Tibial nerve (tissue), 4 donors: ENCODE measurements around the gene GOLGA2.

Experiments used
- EP300 ChIP-seq, 2 donors: sonication (generic); formaldehyde crosslinking; IDR thresholded peaks; one replicate each; pipeline ENCODE4 v1.6.1; 2017; ENCODE audit warnings: antibody characterized with exemption in 2 of 2, mild to moderate bottlenecking in 1 of 2
- POLR2A ChIP-seq, 2 donors: fragments of 450-650 bp; IDR thresholded peaks; one replicate each; pipeline ENCODE4 v1.6.1; 2017; ENCODE audit warnings: antibody characterized with exemption in 2 of 2, mild to moderate bottlenecking in 2 of 2, moderate library complexity in 2 of 2
- TF ChIP-seq, protein P1 (sequence below), 5 experiments: fragments of 200-600 bp in 3 of 5; fragments of 450-650 bp in 2 of 5; sonication (generic) in 3 of 5; IDR thresholded peaks; one replicate each; pipeline ENCODE4 v1.5.1; 2016 to 2019; ENCODE audit warnings: antibody characterized with exemption in 5 of 5, mild to moderate bottlenecking in 3 of 5, moderate library complexity in 2 of 5

DNA sequence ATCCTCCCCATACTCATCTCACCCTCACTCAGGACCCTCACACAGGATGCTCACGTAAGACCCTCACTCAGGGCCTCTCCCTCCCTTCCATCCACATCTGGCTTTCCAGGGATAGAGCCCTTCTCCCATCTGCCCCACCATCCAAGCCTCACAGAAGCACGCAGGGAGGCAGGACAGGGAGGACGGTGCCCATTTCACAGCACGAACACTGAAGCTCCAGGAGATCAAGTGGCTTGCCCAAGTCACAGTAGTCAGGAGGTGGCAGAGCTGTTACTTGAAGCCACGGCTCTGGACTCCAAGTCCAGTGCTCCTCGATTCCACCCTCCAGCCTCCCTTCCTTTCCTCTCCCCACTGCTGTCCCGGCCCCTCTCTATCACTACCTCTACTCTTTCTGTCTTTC, 50.9 kb downstream of the GOLGA2 start:
- TF ChIP-seq, protein P1, sequence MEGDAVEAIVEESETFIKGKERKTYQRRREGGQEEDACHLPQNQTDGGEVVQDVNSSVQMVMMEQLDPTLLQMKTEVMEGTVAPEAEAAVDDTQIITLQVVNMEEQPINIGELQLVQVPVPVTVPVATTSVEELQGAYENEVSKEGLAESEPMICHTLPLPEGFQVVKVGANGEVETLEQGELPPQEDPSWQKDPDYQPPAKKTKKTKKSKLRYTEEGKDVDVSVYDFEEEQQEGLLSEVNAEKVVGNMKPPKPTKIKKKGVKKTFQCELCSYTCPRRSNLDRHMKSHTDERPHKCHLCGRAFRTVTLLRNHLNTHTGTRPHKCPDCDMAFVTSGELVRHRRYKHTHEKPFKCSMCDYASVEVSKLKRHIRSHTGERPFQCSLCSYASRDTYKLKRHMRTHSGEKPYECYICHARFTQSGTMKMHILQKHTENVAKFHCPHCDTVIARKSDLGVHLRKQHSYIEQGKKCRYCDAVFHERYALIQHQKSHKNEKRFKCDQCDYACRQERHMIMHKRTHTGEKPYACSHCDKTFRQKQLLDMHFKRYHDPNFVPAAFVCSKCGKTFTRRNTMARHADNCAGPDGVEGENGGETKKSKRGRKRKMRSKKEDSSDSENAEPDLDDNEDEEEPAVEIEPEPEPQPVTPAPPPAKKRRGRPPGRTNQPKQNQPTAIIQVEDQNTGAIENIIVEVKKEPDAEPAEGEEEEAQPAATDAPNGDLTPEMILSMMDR (IDR thresholded peaks at IDR 0.05): no peak
- TF ChIP-seq POLR2A (IDR thresholded peaks at IDR 0.05): no peak
- TF ChIP-seq EP300 (IDR thresholded peaks at IDR 0.05): no peak
